Activated effector memory CD4-positive, alpha-beta T cell treated with anti-CD3 and anti-CD28 coated beads, Interleukin-2, amount 50 U/mL, for 16 hours (primary cell): Measurements from ENCODE around the gene AKAP12.

Experiments
- DNase-seq: peaks from one replicate; pipeline ENCODE4 v3.0.0-alpha.2; 2020

AKAP12 gene

GRCh38 chr6:151385177-151385576, 145.4 kb downstream of the AKAP12 start:
- no peak for DNase-seq

- no peak for DNase-seq
Measured at GRCh38 chr6:151387175-151387970, 147.6 kb downstream of the AKAP12 start.

GRCh38 chr6:151388236-151388635, 148.5 kb downstream of the AKAP12 start:
- DNase-seq, result no peak

GRCh38 chr6:151388997-151389617, 149.3 kb downstream of the AKAP12 start:
- peak; percentile 73 for DNase-seq

DNA sequence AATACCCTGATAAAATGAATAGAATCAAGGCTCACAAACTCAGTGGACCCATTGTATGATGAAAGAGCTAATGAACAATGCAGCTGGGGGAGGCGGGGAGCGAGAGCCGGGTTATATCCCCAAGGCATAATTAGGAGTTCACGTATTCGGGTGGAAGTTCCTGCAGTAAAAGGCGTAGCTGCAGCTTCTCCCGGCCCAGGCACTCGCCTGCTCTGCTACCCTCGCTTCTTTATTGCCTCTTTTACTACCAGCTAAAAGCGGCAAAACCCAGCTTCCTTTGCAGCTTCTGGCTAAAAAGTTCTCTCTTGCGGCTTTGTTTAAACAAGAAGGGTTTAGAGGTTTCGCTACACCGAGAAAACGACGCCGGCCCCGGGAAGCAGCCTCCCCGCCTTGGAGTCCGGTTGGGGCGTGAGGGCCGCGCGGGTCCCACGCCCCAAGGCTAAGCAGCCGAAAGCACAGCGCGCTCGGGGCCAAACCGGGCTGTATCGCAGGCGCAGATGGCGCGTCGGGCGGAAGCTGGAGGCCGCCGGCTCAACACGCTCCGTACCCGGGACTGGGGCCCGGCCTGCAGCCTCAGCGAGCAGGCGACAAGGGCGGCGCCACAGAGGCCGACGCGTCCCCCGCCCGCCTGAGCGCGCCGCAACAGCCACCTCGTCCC, 150.0 kb downstream of the AKAP12 start:
- DNase-seq, result no peak

- DNase-seq, result peak; percentile 99
Measured at GRCh38 chr6:151390276-151390850, 150.6 kb downstream of the AKAP12 start.

DNA sequence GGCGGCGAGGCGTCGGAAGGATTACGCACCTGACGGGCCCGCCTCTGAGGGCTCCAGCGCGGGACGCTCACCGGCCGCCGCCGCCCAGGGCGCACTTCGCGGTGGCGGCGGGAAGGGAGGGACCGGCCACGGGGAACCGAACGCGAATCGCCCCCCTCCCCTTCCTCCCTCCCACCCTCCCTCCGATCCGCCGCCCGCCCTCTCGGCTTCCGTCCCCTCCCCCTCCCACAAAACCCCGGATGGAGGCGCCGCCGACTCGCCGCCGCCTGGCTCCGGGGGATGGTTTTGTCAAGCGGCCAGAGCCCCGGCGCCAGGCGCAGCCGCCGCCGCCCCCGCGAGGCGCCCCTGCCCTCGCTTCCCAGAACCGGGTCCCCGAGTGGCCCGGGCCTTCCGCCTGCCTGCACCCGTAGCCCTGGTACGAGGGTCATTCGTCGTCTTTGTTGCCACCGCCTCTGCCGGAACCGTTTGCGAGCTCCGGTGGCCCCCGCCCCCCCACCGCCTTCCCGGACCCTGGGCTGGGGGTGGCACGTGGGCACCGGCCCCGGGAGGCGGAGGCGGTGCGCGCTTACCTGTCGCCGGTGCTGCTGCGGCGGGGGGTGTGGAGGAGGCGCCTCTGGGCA, 151.2 kb downstream of the AKAP12 start:
- peak; percentile 94 for DNase-seq

GRCh38 chr6:151391471-151392413, 152.0 kb downstream of the AKAP12 start, which contains the start of gene ZBTB2:
ZBTB2 (minus strand) TSS chr6:151391559; CDS start chr6:151373637, 17,922 bp downstream.
- DNase-seq, result peak; percentile 88

DNA sequence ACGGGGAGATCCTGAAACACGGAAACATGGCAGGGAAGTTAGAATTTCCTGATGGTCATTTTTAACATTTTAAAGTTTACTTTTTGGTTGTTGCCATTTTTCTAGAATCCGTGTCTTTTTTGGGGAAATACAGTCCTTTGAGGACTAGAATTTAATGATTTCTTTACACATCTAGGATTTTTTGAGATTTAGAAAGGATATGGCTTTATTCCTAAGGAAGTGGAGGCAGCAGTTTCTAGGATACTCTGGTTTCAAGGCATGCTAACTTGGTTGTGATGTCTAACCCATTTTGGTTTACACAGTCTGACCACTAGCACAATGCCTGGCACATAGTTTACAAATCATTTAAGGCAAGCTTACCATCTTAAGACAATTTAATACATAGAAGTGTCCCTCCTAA, 152.7 kb downstream of the AKAP12 start:
- no peak for DNase-seq

DNA sequence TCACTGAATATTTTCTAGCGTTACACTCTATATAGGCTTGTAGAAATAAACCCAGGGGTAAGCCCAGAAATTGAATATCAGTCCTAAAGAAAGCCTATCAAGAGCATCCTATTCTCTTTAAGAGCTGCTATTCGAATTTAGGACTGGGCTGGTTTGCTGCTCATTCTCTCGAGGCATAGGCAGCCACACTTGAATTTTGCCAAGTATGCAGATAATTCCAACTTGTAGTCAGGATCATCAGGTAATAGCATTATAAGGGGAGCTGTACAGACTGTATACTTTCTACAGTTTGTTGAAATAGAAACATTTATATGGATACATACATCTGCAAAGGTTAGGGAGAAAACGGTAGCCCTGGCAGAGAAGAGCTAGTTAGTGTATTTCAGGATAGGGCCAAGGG, 153.6 kb downstream of the AKAP12 start:
- DNase-seq, result no peak

DNA sequence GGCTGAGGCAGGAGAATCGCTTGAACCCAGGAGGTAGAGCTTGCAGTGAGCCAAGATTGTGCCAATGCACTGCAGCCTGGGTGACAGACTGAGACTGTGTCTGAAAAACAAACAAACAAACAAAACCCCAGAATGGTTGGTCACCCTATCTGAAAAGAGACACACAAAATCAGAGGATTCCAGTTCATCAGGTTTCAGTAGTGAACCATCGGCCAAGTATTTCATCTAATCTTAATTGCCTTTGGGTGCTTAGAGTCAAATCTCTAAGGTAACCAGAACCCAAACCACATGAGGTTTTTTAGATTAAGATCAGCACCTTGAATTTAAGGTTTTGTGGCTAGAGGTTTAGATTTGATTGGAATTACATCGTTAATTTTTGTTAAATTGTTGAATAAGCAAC, 159.9 kb downstream of the AKAP12 start:
- no peak for DNase-seq

DNA sequence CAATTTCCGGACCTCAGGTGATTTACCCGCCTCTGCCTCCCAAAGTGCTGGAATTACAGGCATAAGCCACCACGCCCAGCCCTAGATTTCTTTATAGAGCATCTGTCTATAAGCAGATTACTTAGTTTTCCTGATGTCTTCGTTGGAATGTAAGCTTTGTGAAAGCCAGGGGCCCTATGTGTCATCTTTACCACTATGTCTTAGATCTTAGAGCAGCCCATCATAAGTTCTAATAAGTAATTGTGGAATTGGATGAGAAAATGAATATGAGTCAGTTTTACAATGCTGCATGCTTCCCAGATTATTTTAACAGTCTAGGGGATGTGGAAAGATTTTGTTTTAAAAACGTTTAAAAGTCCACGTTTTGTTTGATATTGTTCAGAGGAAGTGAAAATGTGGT, 160.7 kb downstream of the AKAP12 start:
- DNase-seq, result no peak

GRCh38 chr6:151402228-151402627, 162.5 kb downstream of the AKAP12 start:
- DNase-seq, result no peak

DNA sequence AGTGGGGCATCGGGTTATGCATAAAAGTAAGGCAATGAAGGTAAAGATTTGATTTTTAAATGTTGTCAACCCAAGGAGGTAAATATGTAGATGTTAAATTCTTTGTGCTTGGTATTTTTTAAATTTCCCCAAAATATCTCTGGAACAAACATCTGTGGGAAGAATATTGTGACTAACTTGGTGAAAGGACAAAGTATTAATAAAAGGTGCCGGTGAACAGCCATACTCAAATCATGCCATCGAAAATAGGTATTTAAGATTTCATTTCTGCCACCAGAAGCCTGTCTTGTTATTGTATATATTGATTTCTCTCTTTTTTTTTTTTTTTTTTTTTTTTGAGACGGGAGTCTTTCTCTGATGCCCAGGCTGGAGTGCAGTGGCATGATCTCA, 164.1 kb downstream of the AKAP12 start:
- no peak for DNase-seq
